A549 (cell line): ENCODE data around the gene ZP2.

Experiments
- CHD2 ChIP-seq: fragments of 150-350 bp; IDR thresholded peaks from 2 replicates; pipeline ENCODE4 v1.6.1; 2014; ENCODE audit warnings: low read length; ENCODE audit not compliant: partially characterized antibody
- POLR2A ChIP-seq: IDR thresholded peaks from 2 replicates; pipeline ENCODE4 v1.6.1; 2012; ENCODE audit warnings: mild to moderate bottlenecking, low read length
- POLR2AphosphoS2 ChIP-seq: conservative IDR thresholded peaks from 2 replicates; pipeline ENCODE4 v1.6.1; 2012; ENCODE audit warnings: low read length, improper control_type of control experiment, inconsistent platforms
- SMC3 ChIP-seq: fragments of >200 bp; sonication (Bioruptor Twin); formaldehyde crosslinking; IDR thresholded peaks from 3 replicates; pipeline ENCODE4 v1.6.1; 2018; ENCODE audit warnings: inconsistent platforms
- TF ChIP-seq, protein P1 (sequence below): fragments of >200 bp; sonication (Bioruptor Twin); formaldehyde crosslinking; IDR thresholded peaks from 3 replicates; pipeline ENCODE4 v1.5.1; 2016
- TF ChIP-seq, protein P2 (sequence below): fragments of 200-600 bp; sonication (generic); IDR thresholded peaks from 2 replicates; pipeline ENCODE4 v1.6.1; 2016; ENCODE audit warnings: antibody characterized with exemption, mild to moderate bottlenecking, moderate library complexity

DNA sequence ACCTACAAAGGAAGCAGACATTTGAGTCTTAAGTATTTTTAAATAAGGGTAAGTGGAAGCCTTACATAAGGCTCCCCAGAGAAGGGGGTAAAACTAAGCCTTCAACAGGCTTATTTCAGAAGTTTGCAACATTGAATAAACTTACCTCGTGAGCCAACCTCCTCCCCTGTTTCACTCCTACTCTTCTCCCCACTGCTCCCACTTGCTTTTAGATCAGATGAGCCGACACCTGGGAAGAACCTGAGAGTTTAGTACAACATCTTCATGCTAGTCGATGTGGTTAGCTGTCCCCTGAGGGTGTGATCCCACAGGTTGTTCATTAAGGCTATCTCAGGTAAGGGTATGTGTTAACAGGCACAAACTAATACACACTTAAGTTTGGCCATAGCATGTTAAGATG is 13.8 kb downstream of the ZP2 start:
- TF ChIP-seq, protein P1, sequence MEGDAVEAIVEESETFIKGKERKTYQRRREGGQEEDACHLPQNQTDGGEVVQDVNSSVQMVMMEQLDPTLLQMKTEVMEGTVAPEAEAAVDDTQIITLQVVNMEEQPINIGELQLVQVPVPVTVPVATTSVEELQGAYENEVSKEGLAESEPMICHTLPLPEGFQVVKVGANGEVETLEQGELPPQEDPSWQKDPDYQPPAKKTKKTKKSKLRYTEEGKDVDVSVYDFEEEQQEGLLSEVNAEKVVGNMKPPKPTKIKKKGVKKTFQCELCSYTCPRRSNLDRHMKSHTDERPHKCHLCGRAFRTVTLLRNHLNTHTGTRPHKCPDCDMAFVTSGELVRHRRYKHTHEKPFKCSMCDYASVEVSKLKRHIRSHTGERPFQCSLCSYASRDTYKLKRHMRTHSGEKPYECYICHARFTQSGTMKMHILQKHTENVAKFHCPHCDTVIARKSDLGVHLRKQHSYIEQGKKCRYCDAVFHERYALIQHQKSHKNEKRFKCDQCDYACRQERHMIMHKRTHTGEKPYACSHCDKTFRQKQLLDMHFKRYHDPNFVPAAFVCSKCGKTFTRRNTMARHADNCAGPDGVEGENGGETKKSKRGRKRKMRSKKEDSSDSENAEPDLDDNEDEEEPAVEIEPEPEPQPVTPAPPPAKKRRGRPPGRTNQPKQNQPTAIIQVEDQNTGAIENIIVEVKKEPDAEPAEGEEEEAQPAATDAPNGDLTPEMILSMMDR, result no peak
- no peak for TF ChIP-seq POLR2A
- TF ChIP-seq CHD2, result no peak
- TF ChIP-seq SMC3, result no peak
- TF ChIP-seq, protein P2, sequence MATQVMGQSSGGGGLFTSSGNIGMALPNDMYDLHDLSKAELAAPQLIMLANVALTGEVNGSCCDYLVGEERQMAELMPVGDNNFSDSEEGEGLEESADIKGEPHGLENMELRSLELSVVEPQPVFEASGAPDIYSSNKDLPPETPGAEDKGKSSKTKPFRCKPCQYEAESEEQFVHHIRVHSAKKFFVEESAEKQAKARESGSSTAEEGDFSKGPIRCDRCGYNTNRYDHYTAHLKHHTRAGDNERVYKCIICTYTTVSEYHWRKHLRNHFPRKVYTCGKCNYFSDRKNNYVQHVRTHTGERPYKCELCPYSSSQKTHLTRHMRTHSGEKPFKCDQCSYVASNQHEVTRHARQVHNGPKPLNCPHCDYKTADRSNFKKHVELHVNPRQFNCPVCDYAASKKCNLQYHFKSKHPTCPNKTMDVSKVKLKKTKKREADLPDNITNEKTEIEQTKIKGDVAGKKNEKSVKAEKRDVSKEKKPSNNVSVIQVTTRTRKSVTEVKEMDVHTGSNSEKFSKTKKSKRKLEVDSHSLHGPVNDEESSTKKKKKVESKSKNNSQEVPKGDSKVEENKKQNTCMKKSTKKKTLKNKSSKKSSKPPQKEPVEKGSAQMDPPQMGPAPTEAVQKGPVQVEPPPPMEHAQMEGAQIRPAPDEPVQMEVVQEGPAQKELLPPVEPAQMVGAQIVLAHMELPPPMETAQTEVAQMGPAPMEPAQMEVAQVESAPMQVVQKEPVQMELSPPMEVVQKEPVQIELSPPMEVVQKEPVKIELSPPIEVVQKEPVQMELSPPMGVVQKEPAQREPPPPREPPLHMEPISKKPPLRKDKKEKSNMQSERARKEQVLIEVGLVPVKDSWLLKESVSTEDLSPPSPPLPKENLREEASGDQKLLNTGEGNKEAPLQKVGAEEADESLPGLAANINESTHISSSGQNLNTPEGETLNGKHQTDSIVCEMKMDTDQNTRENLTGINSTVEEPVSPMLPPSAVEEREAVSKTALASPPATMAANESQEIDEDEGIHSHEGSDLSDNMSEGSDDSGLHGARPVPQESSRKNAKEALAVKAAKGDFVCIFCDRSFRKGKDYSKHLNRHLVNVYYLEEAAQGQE, result no peak
- TF ChIP-seq POLR2AphosphoS2, result no peak
